NCI-H2171 treated with DMSO at 0.1 percent for 48 hours (cell line): ENCODE data around the gene CCDC182.

Source experiments
- DNase-seq: peaks from one replicate; lab custom pipeline; 2025; lab: John Stamatoyannopoulos, UW

Gene CCDC182

GRCh38 chr17:57727630-57728175 lies 17.4 kb downstream of the CCDC182 start:
- DNase-seq: no peak

GRCh38 chr17:57726838-57727237 lies 18.3 kb downstream of the CCDC182 start:
- no peak for DNase-seq

- peak; percentile 55 for DNase-seq
Measured at GRCh38 chr17:57726213-57726790, 18.8 kb downstream of the CCDC182 start.

- no peak for DNase-seq
Measured at GRCh38 chr17:57724729-57725125, 20.4 kb downstream of the CCDC182 start.

GRCh38 chr17:57724026-57724728 lies 20.9 kb downstream of the CCDC182 start:
- DNase-seq: no peak

GRCh38 chr17:57723427-57724025 lies 21.6 kb downstream of the CCDC182 start:
- DNase-seq: no peak

- DNase-seq: no peak
Measured at GRCh38 chr17:57722704-57723043, 22.4 kb downstream of the CCDC182 start.

GRCh38 chr17:57721967-57722703 lies 23.0 kb downstream of the CCDC182 start:
- no peak for DNase-seq

GRCh38 chr17:57720386-57721035 lies 24.6 kb downstream of the CCDC182 start:
- no peak for DNase-seq

GRCh38 chr17:57718878-57719277 lies 26.2 kb downstream of the CCDC182 start:
- DNase-seq: no peak

GRCh38 chr17:57715981-57716380 lies 29.1 kb downstream of the CCDC182 start:
- DNase-seq: no peak

- DNase-seq: no peak
Measured at GRCh38 chr17:57714665-57715180, 30.4 kb downstream of the CCDC182 start.

GRCh38 chr17:57713140-57713539 lies 32.0 kb downstream of the CCDC182 start:
- DNase-seq: no peak

GRCh38 chr17:57708410-57708809 lies 36.7 kb downstream of the CCDC182 start:
- peak; percentile 100 for DNase-seq

GRCh38 chr17:57707892-57708291 lies 37.2 kb downstream of the CCDC182 start:
- DNase-seq: peak; percentile 99

- DNase-seq: peak; percentile 68
Measured at GRCh38 chr17:57706761-57707160, 38.3 kb downstream of the CCDC182 start.

- no peak for DNase-seq
Measured at GRCh38 chr17:57705921-57706695, 39.0 kb downstream of the CCDC182 start.

- DNase-seq: no peak
Measured at GRCh38 chr17:57704448-57704847, 40.7 kb downstream of the CCDC182 start.

- DNase-seq: no peak
Measured at GRCh38 chr17:57703273-57703672, 41.8 kb downstream of the CCDC182 start.

- no peak for DNase-seq
Measured at GRCh38 chr17:57701124-57701523, 44.0 kb downstream of the CCDC182 start.

GRCh38 chr17:57699751-57700219 lies 45.3 kb downstream of the CCDC182 start:
- no peak for DNase-seq
